Neural progenitor cell (in vitro differentiated cells): ENCODE measurements around the gene GRID1.

ENCODE experiments used
- CTCF ChIP-seq: fragments of 200-600 bp; sonication (generic); IDR thresholded peaks from 2 replicates; pipeline ENCODE4 v1.5.1; 2017; ENCODE audit warnings: antibody characterized with exemption, mild to moderate bottlenecking
- EZH2phosphoT487 ChIP-seq: fragments of 200-600 bp; sonication (generic); IDR thresholded peaks from 2 replicates; pipeline ENCODE4 v1.6.1; 2017; ENCODE audit warnings: antibody characterized with exemption

DNA sequence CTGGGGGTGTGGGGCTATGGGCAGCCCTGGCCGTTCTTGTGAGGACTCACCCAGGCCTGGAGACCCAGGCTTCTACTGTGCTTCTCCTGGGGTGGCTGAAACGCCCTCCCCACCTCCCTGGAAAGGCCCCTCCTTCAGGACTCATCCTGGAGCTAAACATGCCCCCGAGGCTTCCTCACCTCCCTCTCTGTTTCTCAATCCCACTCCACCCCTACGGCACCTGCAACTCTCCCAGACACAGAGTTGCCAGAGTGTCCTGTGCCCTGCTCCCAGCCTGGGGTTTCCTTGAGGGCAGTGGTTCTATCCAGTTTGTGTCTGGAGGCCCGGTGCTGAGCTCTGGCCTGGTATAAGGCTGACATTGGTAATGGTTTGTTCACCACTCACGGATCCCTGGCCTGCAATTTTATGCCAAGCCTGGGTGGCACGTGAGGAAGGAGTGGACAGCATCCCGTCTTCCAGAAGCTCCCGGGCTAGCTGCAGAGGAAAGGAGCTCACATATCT, 68.0 kb downstream of the GRID1 start:
- TF ChIP-seq CTCF: no peak
- TF ChIP-seq EZH2phosphoT487: no peak
